GM19240 (cell line): ENCODE results near the gene PTPN6.
"Not testable (repeated sequence)": the region's sequence is repeated elsewhere in the genome, so short reads cannot be mapped to it uniquely, and the experiment has no call there.

ENCODE experiments used
- DNase-seq: peaks from one replicate; pipeline ENCODE4 v3.0.0; 2011; ENCODE audit warnings: low spot score; ENCODE audit not compliant: insufficient read length

The PTPN6 gene

DNA sequence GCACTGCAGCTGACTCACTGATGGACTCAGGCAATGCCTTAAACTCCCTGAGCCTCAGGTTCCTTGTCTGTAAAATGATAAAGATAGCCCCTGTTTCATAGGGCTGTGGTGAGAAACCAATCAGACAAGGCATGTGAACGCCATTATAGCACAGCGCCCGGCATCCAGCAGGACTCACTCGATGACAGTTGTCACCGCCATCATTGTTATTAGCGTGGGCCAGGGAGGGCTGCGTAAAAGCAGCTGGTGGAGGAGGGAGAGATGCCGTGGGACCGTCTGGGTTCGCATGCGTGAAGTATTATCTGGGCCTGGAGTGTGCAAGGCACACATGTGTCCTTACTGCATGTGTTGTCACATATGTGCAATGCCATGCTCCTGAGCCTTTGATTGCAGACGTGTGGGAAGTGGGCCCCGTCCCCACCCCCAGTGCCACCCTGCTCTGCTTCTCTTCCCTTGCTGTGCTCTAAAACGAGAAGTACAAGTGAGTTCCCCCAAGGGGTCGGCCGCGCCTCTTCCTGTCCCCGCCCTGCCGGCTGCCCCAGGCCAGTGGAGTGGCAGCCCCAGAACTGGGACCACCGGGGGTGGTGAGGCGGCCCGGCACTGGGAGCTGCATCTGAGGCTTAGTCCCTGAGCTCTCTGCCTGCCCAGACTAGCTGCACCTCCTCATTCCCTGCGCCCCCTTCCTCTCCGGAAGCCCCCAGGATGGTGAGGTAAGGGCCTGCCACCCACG lies at the start of gene PTPN6:
Gene PTPN6, plus strand, starts transcription at position 546 of the 730 bp plus-strand sequence. Its CDS starts 157 bp downstream, at position 703.
- DNase-seq, result no peak

- DNase-seq, result no peak
Observed at GRCh38 chr12:6902448-6902847, 48.7 kb upstream of the PTPN6 start.

DNA sequence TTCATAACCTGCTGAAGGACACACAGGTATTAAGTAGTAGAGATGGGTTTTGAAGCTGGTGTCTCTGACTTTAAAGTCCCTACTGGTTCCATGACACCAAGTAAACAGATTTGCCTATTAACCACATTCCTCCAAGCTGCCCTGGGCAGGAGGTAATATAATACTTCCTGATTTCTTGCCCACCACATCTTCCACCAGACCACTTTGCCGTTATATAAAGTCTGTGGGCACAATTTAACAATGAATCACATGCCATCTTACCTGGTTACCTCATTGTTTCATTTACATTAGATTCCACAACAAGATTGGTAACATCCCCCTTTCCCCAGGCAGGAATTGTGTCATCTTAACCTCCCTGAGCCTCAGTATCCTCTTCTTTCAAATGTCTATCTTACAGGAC lies 47.4 kb upstream of the PTPN6 start:
- DNase-seq, result no peak

DNA sequence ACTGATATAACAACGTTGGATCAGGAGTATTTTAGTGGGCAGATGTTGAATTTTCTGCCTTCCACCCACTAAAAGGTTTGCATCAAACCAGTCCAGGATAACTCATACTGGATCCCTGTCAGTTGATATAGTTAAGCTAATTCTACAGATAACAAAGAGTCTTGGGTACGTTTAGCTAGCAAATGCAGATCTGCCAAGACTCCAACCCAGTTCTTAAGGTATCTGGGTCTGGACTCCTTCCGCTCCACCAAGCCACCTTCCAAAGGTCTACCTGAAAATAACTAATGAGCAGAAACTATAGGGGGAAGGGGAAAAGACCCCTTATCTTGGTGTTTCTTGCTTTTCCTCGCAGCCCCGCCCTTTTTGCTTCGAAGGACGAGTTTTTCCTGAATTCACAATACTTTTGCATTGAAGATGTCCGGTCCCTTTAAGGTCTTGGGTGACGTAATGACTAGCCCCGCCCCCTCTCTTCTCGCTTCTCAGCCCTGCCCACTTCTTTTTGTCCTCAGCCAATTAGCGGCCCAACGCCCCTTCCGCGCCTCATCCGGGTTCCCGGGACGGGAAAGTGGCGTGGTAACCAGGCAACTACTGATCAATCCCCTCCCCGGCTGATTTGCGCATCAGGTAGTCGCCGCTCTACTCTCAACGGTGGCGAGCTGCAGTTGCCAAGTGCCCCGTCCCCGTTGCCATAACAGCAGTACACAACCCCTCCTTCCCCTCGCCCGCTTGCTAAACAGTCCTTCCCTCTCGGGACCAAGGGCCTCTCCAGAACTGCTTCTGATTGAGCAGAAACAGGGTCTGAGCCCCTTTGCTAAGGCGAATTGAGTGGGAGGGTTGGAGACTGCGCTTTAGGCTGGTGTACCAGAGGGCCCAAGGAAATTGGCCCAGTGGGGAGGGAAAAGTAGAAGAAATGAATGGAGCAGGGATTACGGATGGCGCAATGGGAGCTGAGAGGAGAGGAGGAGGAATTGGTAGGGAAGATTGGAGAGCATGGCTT lies 46.6 kb upstream of the PTPN6 start, which contains the start of gene LRRC23:
Gene LRRC23, plus strand, starts transcription at position 543 of the 997 bp plus-strand sequence. CDS start 812 bp downstream, outside the sequence.
- DNase-seq, result peak; percentile 96

GRCh38 chr12:6905414-6906040 lies 45.6 kb upstream of the PTPN6 start:
- DNase-seq, result no peak

GRCh38 chr12:6908141-6908540 lies 43.0 kb upstream of the PTPN6 start:
- not testable (repeated sequence) for DNase-seq

DNA sequence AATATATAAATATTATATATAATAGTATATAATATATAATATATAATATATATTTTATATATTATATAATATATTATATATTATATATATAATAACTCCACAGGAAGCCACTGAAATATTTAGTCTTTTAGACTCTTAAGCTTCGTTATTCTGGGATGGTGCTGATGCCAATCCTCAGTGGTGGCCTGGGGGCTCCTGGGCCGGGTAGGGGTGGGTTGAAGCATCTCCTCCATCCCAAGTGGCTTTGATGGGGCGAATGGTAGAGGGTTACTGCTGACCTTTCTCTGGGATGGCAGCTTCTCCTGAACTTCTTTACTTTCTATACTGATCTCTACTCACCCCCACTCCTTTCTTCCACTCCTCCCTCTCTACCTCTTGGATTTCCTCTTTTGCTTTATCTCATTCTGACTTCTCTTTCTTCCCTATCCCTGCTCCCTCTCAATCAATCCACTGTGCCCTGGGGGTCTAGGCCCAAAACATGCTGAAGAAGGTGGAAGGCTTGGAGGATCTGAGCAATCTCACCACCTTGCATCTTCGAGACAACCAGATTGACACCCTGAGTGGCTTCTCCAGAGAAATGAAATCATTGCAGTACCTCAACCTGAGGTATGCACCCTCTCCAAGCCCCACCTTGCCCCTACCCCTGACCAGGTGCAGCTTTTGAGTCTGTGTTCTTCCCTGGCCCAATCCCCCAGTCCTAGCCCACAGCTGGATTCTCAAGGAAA lies 41.6 kb upstream of the PTPN6 start:
- DNase-seq, result no peak

DNA sequence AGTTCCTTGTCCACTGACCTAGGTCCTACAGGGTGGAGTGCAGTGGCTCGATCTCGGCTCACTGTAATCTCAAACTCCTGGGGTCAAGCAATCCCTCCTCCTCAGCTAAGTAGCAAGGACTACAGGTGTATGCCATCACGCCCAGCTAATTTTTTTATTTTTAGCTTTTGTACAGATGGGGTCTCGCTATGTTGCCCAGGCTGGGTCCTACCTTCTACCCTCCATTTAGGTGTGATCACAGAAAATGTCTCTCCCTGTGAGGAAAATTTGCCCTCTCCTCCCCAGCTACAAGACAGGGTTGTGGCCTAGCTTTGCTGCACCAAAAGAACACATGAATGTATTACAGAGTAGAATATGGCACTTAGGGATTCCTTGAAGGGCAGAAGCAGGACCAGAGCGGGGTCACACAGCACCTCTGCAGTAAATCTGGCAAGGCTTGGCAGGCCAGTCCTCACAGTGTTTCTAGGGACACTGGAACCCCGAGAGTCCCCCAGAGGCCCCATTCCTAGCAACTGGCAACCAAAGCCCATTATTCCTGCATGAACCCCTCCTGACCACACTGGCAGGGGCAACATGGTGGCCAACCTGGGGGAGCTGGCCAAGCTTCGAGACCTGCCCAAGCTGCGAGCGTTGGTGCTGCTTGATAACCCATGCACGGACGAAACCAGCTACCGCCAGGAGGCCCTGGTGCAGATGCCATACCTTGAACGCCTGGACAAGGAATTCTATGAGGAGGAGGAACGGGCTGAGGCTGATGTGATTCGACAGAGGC lies 38.8 kb upstream of the PTPN6 start:
- DNase-seq, result no peak

- DNase-seq, result no peak
Observed at GRCh38 chr12:6914246-6914946, 36.8 kb upstream of the PTPN6 start, which contains the start of gene ENO2. ENO2 (plus strand) TSS chr12:6914580; CDS start chr12:6915833, 1,253 bp downstream.

- no peak for DNase-seq
Observed at GRCh38 chr12:6914947-6915788, 36.0 kb upstream of the PTPN6 start.

- no peak for DNase-seq
Observed at GRCh38 chr12:6915789-6916285, 35.3 kb upstream of the PTPN6 start.

- DNase-seq, result no peak
Observed at GRCh38 chr12:6916426-6917200, 34.5 kb upstream of the PTPN6 start.

DNA sequence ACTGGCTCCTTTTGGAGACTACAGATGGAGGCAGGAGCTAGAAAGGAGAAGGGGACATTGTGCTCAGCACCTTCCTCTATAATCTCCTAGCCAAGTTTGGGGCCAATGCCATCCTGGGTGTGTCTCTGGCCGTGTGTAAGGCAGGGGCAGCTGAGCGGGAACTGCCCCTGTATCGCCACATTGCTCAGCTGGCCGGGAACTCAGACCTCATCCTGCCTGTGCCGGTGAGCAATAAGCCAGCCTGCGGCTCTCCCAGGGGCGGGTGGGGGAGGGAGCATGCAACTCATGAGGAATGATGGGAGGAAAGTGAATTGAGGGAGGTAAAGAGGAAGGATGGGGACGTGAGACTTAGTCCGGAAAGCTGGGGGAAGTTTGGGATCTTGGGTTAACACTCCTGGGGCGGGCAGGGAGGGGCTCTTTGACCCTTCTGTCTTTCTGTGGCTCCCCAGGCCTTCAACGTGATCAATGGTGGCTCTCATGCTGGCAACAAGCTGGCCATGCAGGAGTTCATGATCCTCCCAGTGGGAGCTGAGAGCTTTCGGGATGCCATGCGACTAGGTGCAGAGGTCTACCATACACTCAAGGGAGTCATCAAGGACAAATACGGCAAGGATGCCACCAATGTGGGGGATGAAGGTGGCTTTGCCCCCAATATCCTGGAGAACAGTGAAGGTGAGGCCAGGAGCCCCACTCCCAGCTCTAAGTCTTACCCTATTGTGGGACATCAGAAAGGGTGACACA lies 33.5 kb upstream of the PTPN6 start:
- DNase-seq, result no peak

- DNase-seq, result no peak
Observed at GRCh38 chr12:6919588-6919987, 31.6 kb upstream of the PTPN6 start.

DNA sequence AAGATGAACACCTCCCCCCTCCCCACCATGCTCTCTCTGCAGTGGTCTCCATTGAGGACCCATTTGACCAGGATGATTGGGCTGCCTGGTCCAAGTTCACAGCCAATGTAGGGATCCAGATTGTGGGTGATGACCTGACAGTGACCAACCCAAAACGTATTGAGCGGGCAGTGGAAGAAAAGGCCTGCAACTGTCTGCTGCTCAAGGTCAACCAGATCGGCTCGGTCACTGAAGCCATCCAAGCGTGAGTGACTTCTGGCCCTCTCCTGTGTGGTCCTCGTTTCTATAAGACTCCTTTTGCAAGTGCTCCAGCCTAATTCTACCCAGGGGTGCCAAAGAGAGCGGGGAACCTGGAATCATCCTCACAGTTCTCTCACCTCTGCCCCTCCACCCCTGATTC lies 29.6 kb upstream of the PTPN6 start:
- DNase-seq, result no peak

DNA sequence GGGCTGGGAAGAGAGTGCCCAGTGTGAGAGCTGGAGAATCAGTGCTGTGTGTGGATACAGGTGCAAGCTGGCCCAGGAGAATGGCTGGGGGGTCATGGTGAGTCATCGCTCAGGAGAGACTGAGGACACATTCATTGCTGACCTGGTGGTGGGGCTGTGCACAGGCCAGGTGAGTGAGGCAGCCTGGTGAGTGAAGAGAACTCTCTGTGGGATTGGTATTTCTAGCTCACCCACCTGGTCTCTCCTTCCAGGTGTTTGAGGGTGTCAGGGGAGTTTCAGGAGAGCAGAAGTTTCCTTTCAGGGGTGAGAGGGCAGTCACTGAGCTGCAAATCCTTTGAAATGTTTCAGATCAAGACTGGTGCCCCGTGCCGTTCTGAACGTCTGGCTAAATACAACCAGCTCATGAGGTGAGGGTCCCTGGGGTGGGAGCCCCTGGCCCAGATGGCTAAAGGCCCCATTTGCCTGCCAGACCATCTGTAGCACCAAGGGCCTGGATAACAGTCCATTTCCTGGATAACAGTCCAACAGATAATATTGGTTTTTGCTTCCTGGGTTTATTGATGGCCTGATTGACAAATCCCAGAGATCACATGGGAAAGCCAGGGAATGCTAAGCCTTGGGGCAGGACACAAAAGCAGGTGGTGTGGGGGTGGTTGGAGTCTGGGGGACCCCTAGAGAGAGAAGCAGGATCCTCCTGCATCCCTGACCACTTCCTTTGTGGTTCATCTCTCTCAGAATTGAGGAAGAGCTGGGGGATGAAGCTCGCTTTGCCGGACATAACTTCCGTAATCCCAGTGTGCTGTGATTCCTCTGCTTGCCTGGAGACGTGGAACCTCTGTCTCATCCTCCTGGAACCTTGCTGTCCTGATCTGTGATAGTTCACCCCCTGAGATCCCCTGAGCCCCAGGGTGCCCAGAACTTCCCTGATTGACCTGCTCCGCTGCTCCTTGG lies 28.9 kb upstream of the PTPN6 start:
- DNase-seq, result no peak
